KOPT-K1 (cell line): Measurements from ENCODE around the gene EXT2.

Experiments used
- H3K27ac ChIP-seq: fragments of 200-600 bp; sonication (generic); 2 replicates; pipeline ENCODE4 v1.5.1; 2016; ENCODE audit warnings: antibody characterized with exemption, mild to moderate bottlenecking, low read depth, low read length; ENCODE audit not compliant: poor library complexity, severe bottlenecking
- H3K36me3 ChIP-seq: fragments of 200-600 bp; sonication (generic); 2 replicates; pipeline ENCODE4 v1.5.1; 2017; ENCODE audit warnings: antibody characterized with exemption, mild to moderate bottlenecking, low read length, moderate library complexity; ENCODE audit not compliant: insufficient read depth
- H3K9me3 ChIP-seq: fragments of 200-600 bp; sonication (generic); 2 replicates; pipeline ENCODE4 v1.5.1; 2017; ENCODE audit warnings: antibody characterized with exemption, low read length, mild to moderate bottlenecking; ENCODE audit not compliant: insufficient read depth, poor library complexity, severe bottlenecking

The EXT2 gene

DNA sequence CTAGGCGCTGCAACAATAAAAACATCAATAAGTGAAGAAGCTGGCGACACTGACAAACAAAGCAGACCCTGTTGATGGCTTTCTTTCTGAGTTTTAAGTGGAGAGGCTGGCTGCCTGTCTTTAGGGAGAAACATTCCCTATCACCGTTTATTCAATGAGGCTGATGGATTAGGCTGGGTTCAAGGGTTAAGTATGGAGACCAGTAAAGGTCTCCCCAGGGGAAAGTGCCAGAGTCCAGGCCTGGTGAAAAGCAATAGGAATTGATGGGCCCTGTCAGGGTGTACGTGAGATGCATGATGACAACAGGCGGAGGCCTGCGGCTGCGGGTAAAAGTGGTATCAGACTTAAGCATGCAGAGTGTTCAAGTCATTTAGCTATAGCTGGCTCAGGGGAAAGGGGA lies 111.8 kb downstream of the EXT2 start:
- no peaks in the 10 kb centered on the region for H3K9me3 ChIP-seq
- H3K36me3 ChIP-seq, result no peaks in the 10 kb centered on the region; the same call in 1 of the 2 replicates
- H3K27ac ChIP-seq, result no peak overlapping the region

DNA sequence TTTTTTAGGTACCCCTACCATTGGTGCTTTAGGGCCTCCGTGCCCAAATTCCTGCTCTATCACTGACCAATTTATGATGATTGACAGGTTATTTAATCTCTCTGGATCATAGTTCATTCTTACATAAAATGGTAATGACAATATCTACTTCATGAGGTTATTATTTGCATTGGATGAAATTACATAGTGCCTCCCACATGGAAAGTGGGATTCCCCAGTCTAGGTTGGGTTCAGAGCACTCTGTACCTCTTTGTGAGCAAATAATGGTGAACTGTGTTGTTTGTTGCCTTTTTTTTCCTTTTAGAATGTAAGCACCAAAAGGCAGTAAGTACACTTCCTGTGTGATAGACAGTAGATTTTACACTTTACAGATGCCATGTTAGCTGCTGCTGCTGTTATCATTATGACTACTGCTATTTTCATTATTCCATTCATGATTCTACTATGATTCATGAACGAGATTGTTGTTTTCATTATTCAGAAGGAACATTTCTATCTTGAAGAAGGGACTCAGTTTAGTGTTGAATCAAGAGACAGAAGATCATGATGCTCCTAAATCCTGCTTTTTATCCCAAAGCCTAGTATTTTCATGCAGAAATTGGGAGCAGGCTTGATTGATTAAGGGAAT lies 113.6 kb downstream of the EXT2 start:
- H3K27ac ChIP-seq, result no peak overlapping the region

DNA sequence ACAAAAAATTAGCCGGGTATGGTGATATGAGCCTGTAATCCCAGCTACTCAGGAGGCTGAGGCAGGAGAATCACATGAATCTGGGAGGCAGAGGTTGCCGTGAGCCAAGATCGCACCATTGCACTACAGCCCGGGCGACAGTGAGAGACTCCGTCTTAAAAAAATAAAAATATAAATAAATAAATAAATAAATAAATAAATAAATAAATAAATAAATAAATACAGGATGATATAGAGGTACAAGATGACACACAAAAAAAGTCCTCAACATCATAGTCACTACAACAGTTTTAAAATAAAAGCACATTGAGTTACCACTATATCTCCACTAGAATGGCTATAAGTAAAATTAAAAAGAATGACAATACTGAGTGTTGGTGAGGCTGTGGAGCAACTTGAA lies 116.7 kb downstream of the EXT2 start:
- Histone ChIP-seq H3K27ac (no peak overlapping the region), H3K36me3 (no peaks in the 10 kb centered on the region; the same call in 1 of the 2 replicates), H3K9me3 (no peaks in the 10 kb centered on the region)

More for the DNA sequence above, 113.6 kb downstream of the EXT2 start:
- H3K36me3 ChIP-seq, result no peaks in the 10 kb centered on the region; the same call in 1 of the 2 replicates
- H3K9me3 ChIP-seq, result no peaks in the 10 kb centered on the region

DNA sequence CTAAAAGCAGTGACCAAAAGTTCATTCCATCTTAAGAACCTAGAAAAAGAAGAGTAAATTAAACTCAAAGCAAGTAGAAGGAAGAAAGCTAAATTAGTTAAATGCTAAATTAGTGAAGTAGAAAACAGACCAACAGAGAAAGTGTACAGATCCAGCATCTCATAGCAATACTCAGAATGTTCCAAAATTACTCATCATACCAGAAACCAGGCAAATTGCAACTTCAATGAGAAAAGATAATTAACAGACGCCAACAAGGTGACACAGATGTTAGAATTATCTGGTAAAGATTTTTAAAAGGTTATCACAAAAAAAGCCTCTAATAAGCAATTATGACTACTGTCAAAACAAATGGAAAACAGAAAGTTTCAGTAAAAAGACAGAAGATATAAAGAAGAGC lies 117.7 kb downstream of the EXT2 start:
- H3K9me3 ChIP-seq, result no peaks in the 10 kb centered on the region
- no peak overlapping the region for H3K27ac ChIP-seq
- H3K36me3 ChIP-seq, result no peaks in the 10 kb centered on the region

DNA sequence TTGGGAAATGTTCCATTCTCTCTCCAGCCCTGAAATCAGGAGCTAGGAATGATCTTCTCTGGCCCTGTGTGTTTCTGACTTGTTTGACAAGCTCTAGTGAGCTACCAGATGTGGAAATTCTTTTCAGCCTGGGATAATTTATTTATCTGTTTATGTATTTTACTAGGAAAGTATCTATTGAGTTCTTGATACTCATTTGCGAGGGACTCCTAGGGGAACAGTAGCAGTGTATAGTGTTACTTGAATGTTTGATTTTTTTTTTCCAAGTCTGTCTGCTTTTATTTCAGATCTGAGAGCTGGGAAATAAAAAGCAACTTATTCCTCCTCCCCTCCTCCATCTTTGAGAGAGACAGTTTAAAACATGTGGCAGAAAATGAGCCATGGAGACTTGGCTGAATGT lies 122.0 kb downstream of the EXT2 start:
- H3K36me3 ChIP-seq, result no peaks in the 10 kb centered on the region
- H3K27ac ChIP-seq, result no peak overlapping the region
- H3K9me3 ChIP-seq, result no peaks in the 10 kb centered on the region

DNA sequence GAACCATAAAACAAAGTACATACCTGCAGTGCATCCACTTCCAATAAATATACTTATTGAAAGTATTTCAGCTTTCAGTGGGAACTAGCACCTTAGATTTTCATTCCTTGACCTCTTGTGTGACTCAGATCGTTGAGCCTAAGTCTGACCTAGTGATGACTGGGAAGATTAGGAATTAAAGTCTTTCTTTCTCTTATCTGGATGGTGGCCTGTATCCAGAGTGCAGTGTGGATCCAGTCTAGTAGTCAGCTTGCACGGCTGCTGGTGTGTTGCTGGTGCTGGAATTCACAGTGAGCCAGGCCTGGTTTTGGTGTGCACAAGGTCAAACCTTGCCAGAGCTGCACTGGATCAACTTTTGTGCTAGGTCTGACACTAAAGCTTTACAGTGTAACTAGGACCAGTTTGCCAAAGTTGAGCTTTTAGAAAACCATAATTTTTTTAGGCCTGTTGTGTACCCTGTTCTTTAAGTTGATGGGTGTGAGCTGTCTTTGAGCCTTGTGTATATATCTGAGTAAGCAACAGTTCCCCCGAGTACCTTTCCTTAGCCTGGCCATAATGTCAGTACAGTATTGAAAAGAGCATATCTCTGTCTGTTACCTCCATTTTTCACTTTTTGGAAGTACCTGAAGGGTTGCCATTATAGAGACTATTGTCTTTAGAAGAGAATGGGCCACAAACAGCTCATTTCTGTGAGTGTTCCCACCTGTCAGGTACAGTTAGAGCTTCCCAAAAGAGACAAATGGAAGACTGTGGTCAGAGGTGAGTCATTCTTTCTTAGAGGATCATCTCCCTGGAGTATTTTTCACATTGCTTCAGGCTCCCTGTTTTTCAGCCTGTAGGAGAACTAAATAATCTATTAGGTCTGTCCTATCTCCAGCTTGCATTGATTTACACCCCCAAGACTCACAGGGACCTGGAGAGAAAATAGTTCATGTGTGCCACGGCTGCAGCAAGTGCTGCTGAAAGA lies 124.6 kb downstream of the EXT2 start:
- H3K36me3 ChIP-seq, result no peaks in the 10 kb centered on the region
- H3K27ac ChIP-seq, result no peak overlapping the region
- H3K9me3 ChIP-seq, result no peaks in the 10 kb centered on the region

DNA sequence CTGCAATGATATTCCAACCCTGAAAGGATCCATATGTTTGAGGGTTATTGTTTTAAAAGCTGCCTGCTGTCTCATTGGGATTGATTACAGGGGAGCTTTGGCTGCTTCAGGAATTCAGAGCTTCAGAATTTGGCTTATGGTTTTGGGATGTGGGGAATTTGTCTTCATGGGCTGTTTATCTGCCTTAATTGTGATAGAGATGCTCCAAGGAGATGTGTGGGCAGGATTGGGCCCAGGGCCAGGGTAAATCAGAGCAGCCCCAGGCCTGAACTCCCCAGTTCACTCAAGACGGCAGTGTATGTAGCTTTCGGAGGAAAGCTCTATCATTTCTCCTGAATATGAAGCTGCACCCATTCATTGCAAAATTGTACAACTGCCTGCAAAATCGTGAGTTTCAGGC lies 126.0 kb downstream of the EXT2 start:
- no peaks in the 10 kb centered on the region for H3K9me3 ChIP-seq
- H3K36me3 ChIP-seq, result no peaks in the 10 kb centered on the region
- H3K27ac ChIP-seq, result no peak overlapping the region

DNA sequence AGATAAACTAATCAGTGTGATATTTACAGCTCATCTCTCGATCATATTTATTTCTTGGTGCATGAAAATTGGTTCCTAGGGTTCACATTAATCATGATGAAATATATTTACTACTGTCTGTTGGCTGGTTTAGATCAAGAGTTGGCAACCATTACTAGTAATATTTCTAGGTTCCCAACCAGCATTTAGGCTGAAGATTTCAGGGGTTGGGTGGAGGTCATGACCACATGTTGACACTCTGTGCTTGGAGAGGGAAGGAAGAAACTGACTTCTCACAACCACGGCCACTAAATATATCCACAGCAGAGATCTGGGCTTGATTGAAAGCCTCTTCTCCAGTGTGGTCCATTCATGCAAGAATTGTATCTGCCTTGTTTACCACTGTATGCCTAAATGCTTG lies 126.5 kb downstream of the EXT2 start:
- Histone ChIP-seq H3K9me3 (no peaks in the 10 kb centered on the region), H3K36me3 (no peaks in the 10 kb centered on the region), H3K27ac (no peak overlapping the region)

DNA sequence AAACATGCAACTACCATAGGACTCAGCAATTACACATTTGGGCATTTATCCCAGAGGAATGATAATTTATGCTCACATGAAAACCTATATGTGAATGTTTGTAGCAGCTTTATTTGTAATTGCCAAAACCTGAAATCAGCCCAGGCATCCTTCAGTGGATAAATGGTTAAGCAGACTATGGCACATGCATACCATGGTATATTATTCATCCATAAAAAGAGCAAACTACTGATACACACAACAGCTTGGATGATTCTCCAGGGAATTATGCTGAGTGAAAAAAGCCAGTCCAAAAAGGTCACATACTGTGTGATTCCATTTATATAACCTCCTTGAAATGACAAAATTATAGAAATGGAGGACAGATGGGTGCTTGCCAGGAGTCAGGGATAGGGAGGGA lies 127.8 kb downstream of the EXT2 start:
- H3K27ac ChIP-seq, result no peak overlapping the region
- H3K36me3 ChIP-seq, result no peaks in the 10 kb centered on the region
- no peaks in the 10 kb centered on the region for H3K9me3 ChIP-seq

DNA sequence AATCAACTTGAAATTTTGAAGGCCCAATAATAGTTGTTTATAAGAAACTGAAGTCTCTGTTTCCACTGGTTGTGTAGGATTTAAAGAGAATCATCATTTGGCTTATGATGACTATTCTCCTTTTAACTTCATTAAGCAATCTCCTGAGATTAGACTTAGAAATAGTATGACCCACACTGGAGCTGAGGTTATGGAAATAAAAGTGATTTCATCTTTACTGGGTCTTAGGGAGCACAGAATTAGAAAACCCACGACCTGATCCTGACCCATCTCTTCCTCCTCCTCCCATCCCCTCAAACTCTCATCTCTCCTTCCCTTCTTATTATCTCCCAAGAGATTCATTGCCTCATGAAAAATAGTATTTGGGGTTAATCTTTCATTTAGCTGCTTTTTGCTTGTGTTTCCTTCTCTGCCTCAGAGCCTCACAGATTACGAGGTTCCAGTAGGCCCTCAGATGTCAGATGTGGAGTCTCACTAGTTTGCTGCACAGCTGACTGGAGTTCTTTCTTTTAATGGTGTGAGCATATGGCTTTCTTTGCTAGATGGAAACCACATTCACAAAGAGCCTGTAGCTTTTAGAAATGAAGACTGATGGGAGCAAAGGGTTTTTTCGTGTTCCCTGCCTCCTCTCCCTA lies 129.5 kb downstream of the EXT2 start:
- Histone ChIP-seq H3K27ac (no peak overlapping the region), H3K9me3 (no peaks in the 10 kb centered on the region)

DNA sequence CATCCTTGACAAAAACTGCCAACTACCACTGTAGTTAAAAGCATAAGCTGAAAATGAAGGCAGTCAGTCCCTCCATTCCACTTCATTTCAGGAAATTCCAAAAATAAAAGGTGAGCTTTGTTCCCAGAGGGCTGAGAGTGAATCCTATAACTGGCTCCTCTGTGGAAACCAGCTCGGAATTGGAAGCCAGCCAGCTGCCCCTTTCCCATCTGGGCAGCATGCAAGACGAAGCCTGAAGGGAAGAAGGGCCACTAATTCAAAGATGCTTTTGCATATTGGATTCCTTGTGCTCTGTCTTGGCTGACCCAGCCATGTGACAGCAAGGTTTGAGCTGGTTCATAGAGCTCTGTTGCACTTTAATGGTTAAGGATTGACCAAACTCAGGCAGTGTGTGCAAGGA lies 131.0 kb downstream of the EXT2 start:
- Histone ChIP-seq H3K36me3 (no peaks in the 10 kb centered on the region), H3K9me3 (no peaks in the 10 kb centered on the region), H3K27ac (no peak overlapping the region)

More for the DNA sequence above, 129.5 kb downstream of the EXT2 start:
- no peaks in the 10 kb centered on the region for H3K36me3 ChIP-seq

DNA sequence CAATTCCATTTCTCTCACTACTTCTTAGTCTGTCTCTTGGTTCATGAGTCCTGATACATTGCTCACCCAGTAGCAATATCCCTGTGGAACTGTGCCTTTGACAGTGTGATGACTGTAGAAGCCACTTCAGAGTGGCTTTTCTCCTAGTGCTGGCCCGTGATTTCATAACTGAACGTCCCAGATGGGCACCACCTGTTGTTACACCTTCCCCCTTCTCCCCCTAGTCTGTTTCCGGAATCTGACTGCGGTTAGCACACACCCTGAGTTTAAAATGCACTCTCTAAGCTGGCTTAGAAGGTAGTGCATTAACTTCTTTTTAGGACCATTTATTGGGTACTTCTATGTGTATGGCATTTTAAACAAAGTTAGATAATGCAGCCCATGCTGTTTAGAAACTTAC lies 131.5 kb downstream of the EXT2 start:
- no peak overlapping the region for H3K27ac ChIP-seq
- H3K36me3 ChIP-seq, result no peaks in the 10 kb centered on the region

DNA sequence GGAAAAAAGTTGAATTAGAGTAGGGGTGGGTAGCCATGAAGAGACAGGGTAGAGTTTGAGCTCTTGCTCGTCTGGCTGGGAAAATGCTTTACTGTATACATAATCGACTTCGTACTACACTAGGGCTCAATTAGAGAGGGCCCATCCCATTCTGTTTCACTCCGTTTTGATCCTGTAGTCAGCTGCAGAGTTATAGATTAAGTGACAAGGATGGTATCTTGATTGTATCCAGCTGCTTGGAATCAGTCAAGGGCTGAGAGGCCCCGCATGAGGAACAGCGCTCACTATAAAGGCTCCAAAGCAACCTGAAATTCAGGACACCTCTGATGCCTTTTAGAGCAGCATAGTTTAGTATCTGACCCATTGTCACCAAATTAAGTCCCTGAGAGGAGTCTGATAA lies 132.9 kb downstream of the EXT2 start:
- no peaks in the 10 kb centered on the region for H3K36me3 ChIP-seq
- H3K27ac ChIP-seq, result no peak overlapping the region
- no peaks in the 10 kb centered on the region for H3K9me3 ChIP-seq

More for the DNA sequence above, 131.5 kb downstream of the EXT2 start:
- no peaks in the 10 kb centered on the region for H3K9me3 ChIP-seq

DNA sequence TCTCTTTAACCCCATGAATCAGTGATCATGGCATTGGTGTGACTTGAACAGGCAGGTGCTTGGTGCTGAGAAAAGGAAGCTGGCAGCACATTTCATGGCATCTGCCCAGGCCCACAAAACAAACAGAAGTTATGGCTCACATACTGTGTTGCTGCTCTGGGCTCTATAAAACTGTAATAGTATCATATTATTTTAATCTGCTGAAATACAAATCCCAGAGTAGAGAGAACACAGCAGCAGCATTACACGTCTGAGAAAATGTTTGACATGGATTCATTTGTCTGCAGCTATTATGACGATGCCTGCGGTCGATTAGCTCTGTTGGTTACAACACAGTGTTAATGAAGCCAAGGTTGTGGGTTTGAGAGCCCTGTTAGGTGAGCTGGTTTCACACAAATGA lies 133.6 kb downstream of the EXT2 start:
- Histone ChIP-seq H3K27ac (no peak overlapping the region), H3K36me3 (no peaks in the 10 kb centered on the region), H3K9me3 (no peaks in the 10 kb centered on the region)

DNA sequence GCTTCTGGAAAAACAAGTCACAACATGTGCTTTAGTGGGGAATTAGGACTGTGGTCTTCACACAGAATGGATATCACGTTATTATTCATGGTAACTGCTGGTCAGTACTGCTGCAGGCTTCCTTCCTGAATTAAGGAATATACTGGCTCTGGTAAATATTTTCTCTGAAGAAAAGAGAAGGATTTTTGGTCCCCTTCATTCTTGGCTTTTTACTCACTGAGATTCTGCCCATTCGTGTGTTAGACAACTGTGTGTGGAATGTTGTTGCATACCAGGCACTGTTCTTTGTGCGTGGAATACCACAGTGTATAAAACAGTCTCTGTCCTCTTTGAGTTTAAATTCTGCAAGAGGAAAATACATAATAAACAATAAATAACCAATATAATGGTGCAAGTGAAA lies 134.1 kb downstream of the EXT2 start:
- Histone ChIP-seq H3K36me3 (no peaks in the 10 kb centered on the region), H3K9me3 (no peaks in the 10 kb centered on the region), H3K27ac (no peak overlapping the region)
